Activated naive CD8-positive, alpha-beta T cell treated with anti-CD3 and anti-CD28 coated beads, Interleukin-2, amount 50 U/mL, for 24 hours (primary cell): Measurements from ENCODE around the gene RC3H2.

Source experiments
- ATAC-seq: fragments of 150-1000 bp; cut with Tn5 transposase; one replicate; pipeline ENCODE4 v1.10.0; 2021
- DNase-seq: peaks from one replicate; pipeline ENCODE4 v3.0.0; 2021
- H3K27ac Mint-ChIP-seq: one replicate; pipeline ENCODE4 v1.8.0; 2021; ENCODE audit warnings: mild to moderate bottlenecking, mixed read lengths
- H3K27me3 Mint-ChIP-seq: one replicate; pipeline ENCODE4 v1.8.0; 2021; ENCODE audit warnings: mixed read lengths
- H3K36me3 Mint-ChIP-seq: one replicate; pipeline ENCODE4 v1.8.0; 2021; ENCODE audit warnings: low read depth, mixed read lengths
- H3K4me1 Mint-ChIP-seq: one replicate; pipeline ENCODE4 v1.8.0; 2021; ENCODE audit warnings: mixed read lengths
- H3K4me3 Mint-ChIP-seq: one replicate; pipeline ENCODE4 v1.8.0; 2021; ENCODE audit warnings: mild to moderate bottlenecking, moderate library complexity, mixed read lengths
- H3K9me3 Mint-ChIP-seq: one replicate; pipeline ENCODE4 v1.8.0; 2021; ENCODE audit warnings: mixed read lengths

Gene RC3H2

GRCh38 chr9:122904823-122905710, at the start of gene RC3H2:
Gene RC3H2, minus strand, starts transcription at chr9:122905359. Its CDS starts 7,850 bp downstream, at chr9:122897509.
- H3K9me3 Mint-ChIP-seq = no peaks in the 10 kb centered on the region
- ATAC-seq = peak; percentile 92
- peak within 1 kb of the TSS; percentile 93 for H3K4me3 Mint-ChIP-seq

GRCh38 chr9:122954253-122954691, 49.1 kb upstream of the RC3H2 start:
- no peaks in the 10 kb centered on the region for H3K27me3 Mint-ChIP-seq
- H3K9me3 Mint-ChIP-seq = no peaks in the 10 kb centered on the region
- H3K4me1 Mint-ChIP-seq = peaks cover 25% of the 10 kb centered on the region
- H3K27ac Mint-ChIP-seq = no peak overlapping the region
- H3K36me3 Mint-ChIP-seq = peaks cover 12% of the 10 kb centered on the region
- DNase-seq (no peak), ATAC-seq (no peak)
- no peak overlapping the region for H3K4me3 Mint-ChIP-seq

More at GRCh38 chr9:122904823-122905710, at the start of gene RC3H2:
- H3K27me3 Mint-ChIP-seq = no peaks in the 10 kb centered on the region
- H3K4me1 Mint-ChIP-seq = peaks cover 35% of the 10 kb centered on the region
- DNase-seq = peak; percentile 94
- H3K36me3 Mint-ChIP-seq = peaks cover 18% of the 10 kb centered on the region
- peak within 1 kb of the TSS; percentile 99 for H3K27ac Mint-ChIP-seq

- Mint-ChIP-seq H3K27me3 (no peaks in the 10 kb centered on the region), H3K4me3 (no peak overlapping the region), H3K4me1 (peaks cover 47% of the 10 kb centered on the region), H3K27ac (no peak overlapping the region), H3K36me3 (peaks cover 5% of the 10 kb centered on the region), H3K9me3 (no peaks in the 10 kb centered on the region)
- no peak for DNase-seq
- ATAC-seq = no peak
Observed at GRCh38 chr9:122951056-122951455, 45.9 kb upstream of the RC3H2 start.

GRCh38 chr9:122950263-122950662, 45.1 kb upstream of the RC3H2 start:
- H3K4me1 Mint-ChIP-seq = peaks cover 48% of the 10 kb centered on the region
- DNase-seq (no peak), ATAC-seq (no peak)
- no peak overlapping the region for H3K27ac Mint-ChIP-seq
- no peak overlapping the region for H3K4me3 Mint-ChIP-seq
- H3K27me3 Mint-ChIP-seq = no peaks in the 10 kb centered on the region
- peaks cover 5% of the 10 kb centered on the region for H3K36me3 Mint-ChIP-seq
- H3K9me3 Mint-ChIP-seq = no peaks in the 10 kb centered on the region

- Mint-ChIP-seq H3K36me3 (peaks cover 5% of the 10 kb centered on the region), H3K4me3 (no peak overlapping the region), H3K4me1 (peaks cover 52% of the 10 kb centered on the region), H3K27me3 (no peaks in the 10 kb centered on the region), H3K27ac (no peak overlapping the region), H3K9me3 (no peaks in the 10 kb centered on the region)
- DNase-seq (no peak), ATAC-seq (no peak)
Observed at GRCh38 chr9:122949696-122950095, 44.5 kb upstream of the RC3H2 start.

GRCh38 chr9:122948313-122948712, 43.2 kb upstream of the RC3H2 start:
- ATAC-seq (peak; percentile 68), DNase-seq (no peak)
- H3K36me3 Mint-ChIP-seq = peaks cover 5% of the 10 kb centered on the region
- no peaks in the 10 kb centered on the region for H3K27me3 Mint-ChIP-seq
- peak overlapping the region; percentile 64 for H3K27ac Mint-ChIP-seq
- H3K9me3 Mint-ChIP-seq = no peaks in the 10 kb centered on the region
- H3K4me3 Mint-ChIP-seq = peak overlapping the region; percentile 10
- H3K4me1 Mint-ChIP-seq = peaks cover 48% of the 10 kb centered on the region

- Mint-ChIP-seq H3K27ac (no peak overlapping the region), H3K27me3 (no peaks in the 10 kb centered on the region), H3K36me3 (peaks cover 5% of the 10 kb centered on the region), H3K4me1 (peaks cover 60% of the 10 kb centered on the region), H3K9me3 (no peaks in the 10 kb centered on the region), H3K4me3 (no peak overlapping the region)
- ATAC-seq (no peak), DNase-seq (no peak)
Observed at GRCh38 chr9:122946461-122947005, 41.4 kb upstream of the RC3H2 start.

GRCh38 chr9:122944960-122945888, 40.1 kb upstream of the RC3H2 start:
- H3K9me3 Mint-ChIP-seq = no peaks in the 10 kb centered on the region
- H3K36me3 Mint-ChIP-seq = peaks cover 3% of the 10 kb centered on the region
- ATAC-seq = no peak
- no peaks in the 10 kb centered on the region for H3K27me3 Mint-ChIP-seq
- H3K27ac Mint-ChIP-seq = no peak overlapping the region
- H3K4me1 Mint-ChIP-seq = peaks cover 62% of the 10 kb centered on the region
- no peak overlapping the region for H3K4me3 Mint-ChIP-seq
- DNase-seq = no peak

GRCh38 chr9:122941582-122942234, 36.5 kb upstream of the RC3H2 start:
- no peaks in the 10 kb centered on the region for H3K9me3 Mint-ChIP-seq
- H3K36me3 Mint-ChIP-seq = peaks cover 5% of the 10 kb centered on the region
- no peak for ATAC-seq
- no peak for DNase-seq
- peak overlapping the region; percentile 87 for H3K27ac Mint-ChIP-seq
- peak overlapping the region; percentile 91 for H3K4me3 Mint-ChIP-seq
- H3K4me1 Mint-ChIP-seq = peaks cover 40% of the 10 kb centered on the region
- no peaks in the 10 kb centered on the region for H3K27me3 Mint-ChIP-seq

GRCh38 chr9:122940749-122941581, 35.8 kb upstream of the RC3H2 start, which contains the start of gene RABGAP1:
Gene RABGAP1, plus strand, starts transcription at chr9:122941020. Its CDS starts 16,040 bp downstream, at chr9:122957060.
- H3K4me1 Mint-ChIP-seq = peaks cover 37% of the 10 kb centered on the region
- DNase-seq (peak; percentile 98), ATAC-seq (peak; percentile 100)
- peak within 1 kb of the TSS; percentile 87 for H3K27ac Mint-ChIP-seq
- H3K36me3 Mint-ChIP-seq = peaks cover 6% of the 10 kb centered on the region
- H3K9me3 Mint-ChIP-seq = no peaks in the 10 kb centered on the region
- no peaks in the 10 kb centered on the region for H3K27me3 Mint-ChIP-seq
- peak within 1 kb of the TSS; percentile 91 for H3K4me3 Mint-ChIP-seq

GRCh38 chr9:122940454-122940748, 35.2 kb upstream of the RC3H2 start:
- Mint-ChIP-seq H3K36me3 (peaks cover 6% of the 10 kb centered on the region), H3K27ac (peak overlapping the region; percentile 86), H3K4me3 (peak overlapping the region; percentile 91), H3K4me1 (peaks cover 32% of the 10 kb centered on the region), H3K27me3 (no peaks in the 10 kb centered on the region), H3K9me3 (no peaks in the 10 kb centered on the region)
- ATAC-seq (no peak), DNase-seq (no peak)

- no peak overlapping the region for H3K27ac Mint-ChIP-seq
- peak overlapping the region; percentile 32 for H3K4me3 Mint-ChIP-seq
- H3K9me3 Mint-ChIP-seq = no peaks in the 10 kb centered on the region
- DNase-seq (no peak), ATAC-seq (no peak)
- peaks cover 29% of the 10 kb centered on the region for H3K4me1 Mint-ChIP-seq
- peaks cover 6% of the 10 kb centered on the region for H3K36me3 Mint-ChIP-seq
- no peaks in the 10 kb centered on the region for H3K27me3 Mint-ChIP-seq
Observed at GRCh38 chr9:122939601-122940000, 34.4 kb upstream of the RC3H2 start.

- no peaks in the 10 kb centered on the region for H3K9me3 Mint-ChIP-seq
- H3K27ac Mint-ChIP-seq = no peak overlapping the region
- no peak for ATAC-seq
- no peak for DNase-seq
- H3K27me3 Mint-ChIP-seq = no peaks in the 10 kb centered on the region
- H3K4me3 Mint-ChIP-seq = no peak overlapping the region
- peaks cover 6% of the 10 kb centered on the region for H3K36me3 Mint-ChIP-seq
- peaks cover 27% of the 10 kb centered on the region for H3K4me1 Mint-ChIP-seq
Observed at GRCh38 chr9:122936883-122937282, 31.7 kb upstream of the RC3H2 start.
